SU-DHL-6 (cell line): ENCODE measurements around the gene SCARF2.

Source experiments
- EZH2phosphoT487 ChIP-seq: fragments of 200-600 bp; sonication (generic), shearing (Covaris generic); conservative IDR thresholded peaks from 2 replicates; pipeline ENCODE4 v1.6.1; 2018; ENCODE audit warnings: mild to moderate bottlenecking, antibody characterized with exemption, low read length, moderate library complexity, mixed read lengths
- TF ChIP-seq, protein P1 (sequence below): fragments of 200-600 bp; sonication (generic); IDR thresholded peaks from one replicate; pipeline ENCODE4 v1.5.1; 2017; ENCODE audit warnings: antibody characterized with exemption, mild to moderate bottlenecking, low read length, moderate library complexity; ENCODE audit not compliant: insufficient read depth, poor library complexity, severe bottlenecking

DNA sequence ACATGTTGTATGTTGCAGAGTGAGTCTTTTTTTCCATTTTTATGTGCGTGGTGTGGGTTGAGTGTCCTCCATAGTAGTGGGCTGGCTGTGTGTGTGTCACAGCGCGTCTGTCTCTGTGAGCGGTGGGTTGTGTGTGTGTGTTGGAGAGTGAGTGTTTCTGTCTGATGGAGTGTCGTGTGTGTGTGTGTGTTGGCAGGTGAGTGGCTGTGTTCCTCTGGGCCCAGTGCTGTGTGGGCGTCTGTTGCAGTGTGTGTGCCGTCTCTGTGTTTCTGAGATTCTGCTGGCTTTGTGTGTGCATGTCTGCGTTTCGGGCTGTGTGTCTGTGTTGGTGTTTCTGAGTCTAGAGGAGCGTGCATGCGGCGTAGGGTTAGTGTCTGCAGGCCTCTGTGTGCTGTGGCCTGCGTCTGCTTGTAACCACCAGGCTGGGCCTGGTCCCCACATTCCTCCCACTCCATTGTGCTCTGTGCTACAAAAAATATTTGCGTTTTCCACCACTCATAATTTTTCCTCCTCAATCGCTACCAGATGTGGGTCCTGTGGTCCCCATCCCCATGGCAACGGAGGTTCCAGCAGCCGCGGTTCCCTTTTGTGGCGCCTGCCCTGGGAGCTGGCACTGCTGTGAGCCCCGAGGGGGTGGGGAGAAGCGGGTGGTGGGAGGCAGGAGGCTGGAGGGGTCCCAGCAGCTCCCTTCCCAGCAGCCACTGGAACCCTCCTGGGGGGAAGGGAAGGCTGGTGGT, 15.2 kb downstream of the SCARF2 start:
- TF ChIP-seq, protein P1, sequence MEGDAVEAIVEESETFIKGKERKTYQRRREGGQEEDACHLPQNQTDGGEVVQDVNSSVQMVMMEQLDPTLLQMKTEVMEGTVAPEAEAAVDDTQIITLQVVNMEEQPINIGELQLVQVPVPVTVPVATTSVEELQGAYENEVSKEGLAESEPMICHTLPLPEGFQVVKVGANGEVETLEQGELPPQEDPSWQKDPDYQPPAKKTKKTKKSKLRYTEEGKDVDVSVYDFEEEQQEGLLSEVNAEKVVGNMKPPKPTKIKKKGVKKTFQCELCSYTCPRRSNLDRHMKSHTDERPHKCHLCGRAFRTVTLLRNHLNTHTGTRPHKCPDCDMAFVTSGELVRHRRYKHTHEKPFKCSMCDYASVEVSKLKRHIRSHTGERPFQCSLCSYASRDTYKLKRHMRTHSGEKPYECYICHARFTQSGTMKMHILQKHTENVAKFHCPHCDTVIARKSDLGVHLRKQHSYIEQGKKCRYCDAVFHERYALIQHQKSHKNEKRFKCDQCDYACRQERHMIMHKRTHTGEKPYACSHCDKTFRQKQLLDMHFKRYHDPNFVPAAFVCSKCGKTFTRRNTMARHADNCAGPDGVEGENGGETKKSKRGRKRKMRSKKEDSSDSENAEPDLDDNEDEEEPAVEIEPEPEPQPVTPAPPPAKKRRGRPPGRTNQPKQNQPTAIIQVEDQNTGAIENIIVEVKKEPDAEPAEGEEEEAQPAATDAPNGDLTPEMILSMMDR, result no peak
- no peak for TF ChIP-seq EZH2phosphoT487
